HepG2 (cell line): ENCODE results near the gene IGF2. TPM values are rescaled to one million over a fixed set of nuclear protein-coding genes. Genes with fewer than 3 reads are reported as not detected.

Source experiments
- FOXM1 ChIP-seq: sonication (generic); formaldehyde crosslinking; IDR thresholded peaks from 2 replicates; pipeline ENCODE4 v1.5.0; 2020; ENCODE audit warnings: missing genetic modification reagents
- GATA4 ChIP-seq: sonication (generic); IDR thresholded peaks from 2 replicates; pipeline ENCODE4 v1.6.1; 2016; ENCODE audit warnings: antibody characterized with exemption, low read depth, borderline replicate concordance
- GFI1 ChIP-seq: sonication (generic); formaldehyde crosslinking; IDR thresholded peaks from 2 replicates; pipeline ENCODE4 v1.5.0; 2020; ENCODE audit warnings: missing genetic modification reagents, mild to moderate bottlenecking, borderline replicate concordance
- GZF1 ChIP-seq: sonication (generic); formaldehyde crosslinking; IDR thresholded peaks from 2 replicates; pipeline ENCODE4 v1.5.1; 2020; ENCODE audit warnings: mild to moderate bottlenecking, missing genetic modification reagents
- ISL2 ChIP-seq: sonication (generic); formaldehyde crosslinking; IDR thresholded peaks from 2 replicates; pipeline ENCODE4 v1.5.0; 2020; ENCODE audit warnings: missing genetic modification reagents
- ISX ChIP-seq: sonication (generic); formaldehyde crosslinking; conservative IDR thresholded peaks from 2 replicates; pipeline ENCODE4 v1.5.0; 2020; ENCODE audit warnings: missing genetic modification reagents
- JUNB ChIP-seq: sonication (generic); formaldehyde crosslinking; IDR thresholded peaks from 2 replicates; pipeline ENCODE4 v1.8.0; 2022; ENCODE audit warnings: missing genetic modification reagents, mild to moderate bottlenecking, borderline replicate concordance
- NFE2L1 ChIP-seq: sonication (generic); formaldehyde crosslinking; IDR thresholded peaks from 2 replicates; pipeline ENCODE4 v1.4.0; 2020; ENCODE audit warnings: missing genetic modification reagents, mild to moderate bottlenecking, borderline replicate concordance
- POLR2AphosphoS5 ChIP-seq: IDR thresholded peaks from 2 replicates; pipeline ENCODE4 v1.6.1; 2012; ENCODE audit warnings: low read depth, low read length
- PPARG ChIP-seq: conservative IDR thresholded peaks from 2 replicates; pipeline ENCODE4 v1.6.1; 2016; ENCODE audit warnings: missing biosample characterization, missing genetic modification reagents
- REXO4 ChIP-seq: sonication (generic); formaldehyde crosslinking; IDR thresholded peaks from 2 replicates; pipeline ENCODE4 v1.8.0; 2022; ENCODE audit warnings: missing genetic modification reagents, mild to moderate bottlenecking, borderline replicate concordance
- ZNF33B ChIP-seq: sonication (generic); formaldehyde crosslinking; IDR thresholded peaks from 2 replicates; pipeline ENCODE4 v1.5.1; 2020; ENCODE audit warnings: mild to moderate bottlenecking, missing genetic modification reagents
- ZNF781 ChIP-seq: sonication (generic); formaldehyde crosslinking; IDR thresholded peaks from 2 replicates; pipeline ENCODE4 v1.5.1; 2020; ENCODE audit warnings: borderline replicate concordance, mild to moderate bottlenecking, missing genetic modification reagents; ENCODE audit errors: not compliant biosample characterization
- polyA plus RNA-seq, 8 experiments: library from polyadenylated mRNA; depleted of rRNA in 3 of 8; stranded (reverse) in 7 of 8; unstranded in 1 of 8; fragments of >200 nt; fragmentation: Illumina TruSeq in 4 of 8; extraction: Trizol in 4 of 8; gene quantifications; 2 replicates each; pipeline versions ENCODE4 v1.2.1 to v1.2.3, GENCODE V29; 2011 to 2016; ENCODE audit warnings: low read depth in 4 of 8, missing spikeins in 1 of 8, mixed read lengths in 1 of 8; ENCODE audit not compliant: insufficient read depth in 1 of 8
- total RNA-seq, 5 experiments: library from RNA; depleted of rRNA; stranded (reverse); fragments of >200 nt; fragmentation: Illumina TruSeq; extraction: Trizol; gene quantifications; 2 replicates each; pipeline ENCODE4 v1.2.3, GENCODE V29; 2016; ENCODE audit warnings: low read depth in 1 of 5
- TF ChIP-seq, protein P1 (sequence below): sonication (generic); formaldehyde crosslinking; IDR thresholded peaks from 2 replicates; pipeline ENCODE4 v1.4.0; 2020; ENCODE audit warnings: missing genetic modification reagents
- TF ChIP-seq, protein P2 (sequence below): sonication (generic); formaldehyde crosslinking; IDR thresholded peaks from 2 replicates; pipeline ENCODE4 v1.4.0; 2020; ENCODE audit warnings: missing genetic modification reagents
- TF ChIP-seq, protein P3 (sequence below): sonication (generic); formaldehyde crosslinking; IDR thresholded peaks from 2 replicates; pipeline ENCODE4 v1.4.0; 2020; ENCODE audit warnings: missing genetic modification reagents

Gene IGF2
- total and polyA plus RNA-seq, 2 of the 13 experiments (the other 11 are each of a cell fraction or from before 2014, with no cell fraction given): 79.1 to 254 TPM

GRCh38 chr11:2102132-2102882 lies 36.9 kb downstream of the IGF2 start (continued):
- TF ChIP-seq, protein P1, sequence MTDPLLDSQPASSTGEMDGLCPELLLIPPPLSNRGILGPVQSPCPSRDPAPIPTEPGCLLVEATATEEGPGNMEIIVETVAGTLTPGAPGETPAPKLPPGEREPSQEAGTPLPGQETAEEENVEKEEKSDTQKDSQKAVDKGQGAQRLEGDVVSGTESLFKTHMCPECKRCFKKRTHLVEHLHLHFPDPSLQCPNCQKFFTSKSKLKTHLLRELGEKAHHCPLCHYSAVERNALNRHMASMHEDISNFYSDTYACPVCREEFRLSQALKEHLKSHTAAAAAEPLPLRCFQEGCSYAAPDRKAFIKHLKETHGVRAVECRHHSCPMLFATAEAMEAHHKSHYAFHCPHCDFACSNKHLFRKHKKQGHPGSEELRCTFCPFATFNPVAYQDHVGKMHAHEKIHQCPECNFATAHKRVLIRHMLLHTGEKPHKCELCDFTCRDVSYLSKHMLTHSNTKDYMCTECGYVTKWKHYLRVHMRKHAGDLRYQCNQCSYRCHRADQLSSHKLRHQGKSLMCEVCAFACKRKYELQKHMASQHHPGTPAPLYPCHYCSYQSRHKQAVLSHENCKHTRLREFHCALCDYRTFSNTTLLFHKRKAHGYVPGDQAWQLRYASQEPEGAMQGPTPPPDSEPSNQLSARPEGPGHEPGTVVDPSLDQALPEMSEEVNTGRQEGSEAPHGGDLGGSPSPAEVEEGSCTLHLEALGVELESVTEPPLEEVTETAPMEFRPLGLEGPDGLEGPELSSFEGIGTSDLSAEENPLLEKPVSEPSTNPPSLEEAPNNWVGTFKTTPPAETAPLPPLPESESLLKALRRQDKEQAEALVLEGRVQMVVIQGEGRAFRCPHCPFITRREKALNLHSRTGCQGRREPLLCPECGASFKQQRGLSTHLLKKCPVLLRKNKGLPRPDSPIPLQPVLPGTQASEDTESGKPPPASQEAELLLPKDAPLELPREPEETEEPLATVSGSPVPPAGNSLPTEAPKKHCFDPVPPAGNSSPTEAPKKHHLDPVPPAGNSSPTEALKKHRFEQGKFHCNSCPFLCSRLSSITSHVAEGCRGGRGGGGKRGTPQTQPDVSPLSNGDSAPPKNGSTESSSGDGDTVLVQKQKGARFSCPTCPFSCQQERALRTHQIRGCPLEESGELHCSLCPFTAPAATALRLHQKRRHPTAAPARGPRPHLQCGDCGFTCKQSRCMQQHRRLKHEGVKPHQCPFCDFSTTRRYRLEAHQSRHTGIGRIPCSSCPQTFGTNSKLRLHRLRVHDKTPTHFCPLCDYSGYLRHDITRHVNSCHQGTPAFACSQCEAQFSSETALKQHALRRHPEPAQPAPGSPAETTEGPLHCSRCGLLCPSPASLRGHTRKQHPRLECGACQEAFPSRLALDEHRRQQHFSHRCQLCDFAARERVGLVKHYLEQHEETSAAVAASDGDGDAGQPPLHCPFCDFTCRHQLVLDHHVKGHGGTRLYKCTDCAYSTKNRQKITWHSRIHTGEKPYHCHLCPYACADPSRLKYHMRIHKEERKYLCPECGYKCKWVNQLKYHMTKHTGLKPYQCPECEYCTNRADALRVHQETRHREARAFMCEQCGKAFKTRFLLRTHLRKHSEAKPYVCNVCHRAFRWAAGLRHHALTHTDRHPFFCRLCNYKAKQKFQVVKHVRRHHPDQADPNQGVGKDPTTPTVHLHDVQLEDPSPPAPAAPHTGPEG (CRISPR knock-in tag): no peak
- no peak for TF ChIP-seq ZNF33B (CRISPR knock-in tag)
- no peak for TF ChIP-seq FOXM1 (CRISPR knock-in tag)
- no peak for TF ChIP-seq GZF1 (CRISPR knock-in tag)
- no peak for TF ChIP-seq GATA4
- no peak for TF ChIP-seq NFE2L1 (CRISPR knock-in tag)
- TF ChIP-seq JUNB: peak; percentile 40
- peak; percentile 53; the same call in 1 of the 2 replicates for TF ChIP-seq PPARG (CRISPR knock-in tag)
- TF ChIP-seq, protein P2, sequence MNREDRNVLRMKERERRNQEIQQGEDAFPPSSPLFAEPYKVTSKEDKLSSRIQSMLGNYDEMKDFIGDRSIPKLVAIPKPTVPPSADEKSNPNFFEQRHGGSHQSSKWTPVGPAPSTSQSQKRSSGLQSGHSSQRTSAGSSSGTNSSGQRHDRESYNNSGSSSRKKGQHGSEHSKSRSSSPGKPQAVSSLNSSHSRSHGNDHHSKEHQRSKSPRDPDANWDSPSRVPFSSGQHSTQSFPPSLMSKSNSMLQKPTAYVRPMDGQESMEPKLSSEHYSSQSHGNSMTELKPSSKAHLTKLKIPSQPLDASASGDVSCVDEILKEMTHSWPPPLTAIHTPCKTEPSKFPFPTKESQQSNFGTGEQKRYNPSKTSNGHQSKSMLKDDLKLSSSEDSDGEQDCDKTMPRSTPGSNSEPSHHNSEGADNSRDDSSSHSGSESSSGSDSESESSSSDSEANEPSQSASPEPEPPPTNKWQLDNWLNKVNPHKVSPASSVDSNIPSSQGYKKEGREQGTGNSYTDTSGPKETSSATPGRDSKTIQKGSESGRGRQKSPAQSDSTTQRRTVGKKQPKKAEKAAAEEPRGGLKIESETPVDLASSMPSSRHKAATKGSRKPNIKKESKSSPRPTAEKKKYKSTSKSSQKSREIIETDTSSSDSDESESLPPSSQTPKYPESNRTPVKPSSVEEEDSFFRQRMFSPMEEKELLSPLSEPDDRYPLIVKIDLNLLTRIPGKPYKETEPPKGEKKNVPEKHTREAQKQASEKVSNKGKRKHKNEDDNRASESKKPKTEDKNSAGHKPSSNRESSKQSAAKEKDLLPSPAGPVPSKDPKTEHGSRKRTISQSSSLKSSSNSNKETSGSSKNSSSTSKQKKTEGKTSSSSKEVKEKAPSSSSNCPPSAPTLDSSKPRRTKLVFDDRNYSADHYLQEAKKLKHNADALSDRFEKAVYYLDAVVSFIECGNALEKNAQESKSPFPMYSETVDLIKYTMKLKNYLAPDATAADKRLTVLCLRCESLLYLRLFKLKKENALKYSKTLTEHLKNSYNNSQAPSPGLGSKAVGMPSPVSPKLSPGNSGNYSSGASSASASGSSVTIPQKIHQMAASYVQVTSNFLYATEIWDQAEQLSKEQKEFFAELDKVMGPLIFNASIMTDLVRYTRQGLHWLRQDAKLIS: no peak
- no peak for TF ChIP-seq POLR2AphosphoS5
- TF ChIP-seq GFI1 (CRISPR knock-in tag): 0 out of 2 replicates have a peak, but pooled peaks have one; percentile 50
- TF ChIP-seq ZNF781 (CRISPR knock-in tag): peak; percentile 30
- no peak for TF ChIP-seq ISL2 (CRISPR knock-in tag)
- TF ChIP-seq, protein P3, sequence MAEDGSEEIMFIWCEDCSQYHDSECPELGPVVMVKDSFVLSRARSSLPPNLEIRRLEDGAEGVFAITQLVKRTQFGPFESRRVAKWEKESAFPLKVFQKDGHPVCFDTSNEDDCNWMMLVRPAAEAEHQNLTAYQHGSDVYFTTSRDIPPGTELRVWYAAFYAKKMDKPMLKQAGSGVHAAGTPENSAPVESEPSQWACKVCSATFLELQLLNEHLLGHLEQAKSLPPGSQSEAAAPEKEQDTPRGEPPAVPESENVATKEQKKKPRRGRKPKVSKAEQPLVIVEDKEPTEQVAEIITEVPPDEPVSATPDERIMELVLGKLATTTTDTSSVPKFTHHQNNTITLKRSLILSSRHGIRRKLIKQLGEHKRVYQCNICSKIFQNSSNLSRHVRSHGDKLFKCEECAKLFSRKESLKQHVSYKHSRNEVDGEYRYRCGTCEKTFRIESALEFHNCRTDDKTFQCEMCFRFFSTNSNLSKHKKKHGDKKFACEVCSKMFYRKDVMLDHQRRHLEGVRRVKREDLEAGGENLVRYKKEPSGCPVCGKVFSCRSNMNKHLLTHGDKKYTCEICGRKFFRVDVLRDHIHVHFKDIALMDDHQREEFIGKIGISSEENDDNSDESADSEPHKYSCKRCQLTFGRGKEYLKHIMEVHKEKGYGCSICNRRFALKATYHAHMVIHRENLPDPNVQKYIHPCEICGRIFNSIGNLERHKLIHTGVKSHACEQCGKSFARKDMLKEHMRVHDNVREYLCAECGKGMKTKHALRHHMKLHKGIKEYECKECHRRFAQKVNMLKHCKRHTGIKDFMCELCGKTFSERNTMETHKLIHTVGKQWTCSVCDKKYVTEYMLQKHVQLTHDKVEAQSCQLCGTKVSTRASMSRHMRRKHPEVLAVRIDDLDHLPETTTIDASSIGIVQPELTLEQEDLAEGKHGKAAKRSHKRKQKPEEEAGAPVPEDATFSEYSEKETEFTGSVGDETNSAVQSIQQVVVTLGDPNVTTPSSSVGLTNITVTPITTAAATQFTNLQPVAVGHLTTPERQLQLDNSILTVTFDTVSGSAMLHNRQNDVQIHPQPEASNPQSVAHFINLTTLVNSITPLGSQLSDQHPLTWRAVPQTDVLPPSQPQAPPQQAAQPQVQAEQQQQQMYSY (CRISPR knock-in tag): peak; percentile 42; the same call in 1 of the 2 replicates
- TF ChIP-seq ISX (CRISPR knock-in tag): no peak
- no peak for TF ChIP-seq REXO4
